Type B pancreatic cell (in vitro differentiated cells): Measurements from ENCODE around the gene SLC52A1. TPM values are rescaled to one million over a fixed set of nuclear protein-coding genes. Genes with fewer than 3 reads are reported as not detected.
A peak's percentile ranks its signal among the peaks of the same experiment; 100 is the strongest.

Experiments used
- DNase-seq: peaks from one replicate; pipeline ENCODE4 v3.0.0; 2021; ENCODE audit warnings: mixed read lengths; ENCODE audit not compliant: unreplicated experiment; ENCODE audit errors: extremely low spot score
- H3K27ac Mint-ChIP-seq: 2 replicates; pipeline ENCODE4 v1.8.0; 2021; ENCODE audit warnings: mild to moderate bottlenecking, mixed read lengths
- H3K27me3 Mint-ChIP-seq: 2 replicates; pipeline ENCODE4 v1.8.0; 2021; ENCODE audit warnings: mixed read lengths
- H3K36me3 Mint-ChIP-seq: 2 replicates; pipeline ENCODE4 v1.8.0; 2021; ENCODE audit warnings: mixed read lengths
- H3K4me1 Mint-ChIP-seq: one replicate; pipeline ENCODE4 v1.8.0; 2021; ENCODE audit warnings: mixed read lengths; ENCODE audit not compliant: unreplicated experiment
- H3K4me3 Mint-ChIP-seq: 2 replicates; pipeline ENCODE4 v1.8.0; 2021; ENCODE audit warnings: mild to moderate bottlenecking, mixed read lengths
- H3K9me3 Mint-ChIP-seq: 2 replicates; pipeline ENCODE4 v1.8.0; 2021; ENCODE audit warnings: mixed read lengths
- CTCF ChIP-seq: fragments of 200-600 bp; sonication (generic); conservative IDR thresholded peaks from 2 replicates; pipeline ENCODE4 v1.5.0; 2021; ENCODE audit warnings: antibody characterized with exemption, mild to moderate bottlenecking
- total RNA-seq: library from RNA; stranded (reverse); gene quantifications from 2 replicates; pipeline ENCODE4 v1.2.1, GENCODE V29; 2021; ENCODE audit warnings: low replicate concordance

SLC52A1 gene
- total RNA-seq, 1 donor from 2014 or later: 0.19 TPM

- Mint-ChIP-seq H3K27me3 (no peaks in the 10 kb centered on the region), H3K36me3 (peaks cover 5% of the 10 kb centered on the region), H3K4me3 (peak within 1 kb of the TSS; percentile 88), H3K27ac (peak within 1 kb of the TSS; percentile 74), H3K9me3 (no peaks in the 10 kb centered on the region), H3K4me1 (peaks cover 23% of the 10 kb centered on the region)
- peak; percentile 77 for TF ChIP-seq CTCF
- peak; percentile 85 for DNase-seq
These were observed 48.1 kb downstream of the SLC52A1 start, which contains the start of gene CAMTA2 for GRCh38 chr17:4986951-4987766. CAMTA2 (minus strand) TSS chr17:4987675; CDS start chr17:4986222, 1,453 bp downstream.

GRCh38 chr17:4986403-4986802, 48.8 kb downstream of the SLC52A1 start:
- Mint-ChIP-seq H3K27ac (peak overlapping the region; percentile 74), H3K4me1 (peaks cover 23% of the 10 kb centered on the region), H3K4me3 (peak overlapping the region; percentile 88), H3K9me3 (no peaks in the 10 kb centered on the region), H3K36me3 (peaks cover 5% of the 10 kb centered on the region), H3K27me3 (no peaks in the 10 kb centered on the region)
- no peak for TF ChIP-seq CTCF
- no peak for DNase-seq

Other genes starting within 250 kb of the SLC52A1 start
- gene VMO1, start 249.1 kb downstream of the SLC52A1 start, total RNA-seq: 1.2 and 1.8 TPM in 2 replicates
- gene GLTPD2, start 246.5 kb downstream of the SLC52A1 start, total RNA-seq: 4.7 and 9.8 TPM in 2 replicates
- 117 and 124 TPM in 2 replicates for gene PSMB6, start 239.3 kb downstream of the SLC52A1 start, total RNA-seq
- gene PLD2, start 228.3 kb downstream of the SLC52A1 start, total RNA-seq: 58.7 and 69.3 TPM in 2 replicates
- 111 and 204 TPM in 2 replicates for gene MINK1, start 202.1 kb downstream of the SLC52A1 start, total RNA-seq
- 4.4 and 9.3 TPM in 2 replicates for gene C17orf107, start 135.9 kb downstream of the SLC52A1 start, total RNA-seq
- 0.27 and 0.52 TPM in 2 replicates for gene CHRNE, start 132.3 kb downstream of the SLC52A1 start, total RNA-seq
- gene GP1BA, start 103.1 kb downstream of the SLC52A1 start, total RNA-seq: not detected in 2 replicates
- gene SLC25A11, start 95.4 kb downstream of the SLC52A1 start, total RNA-seq: 60.2 and 63.6 TPM in 2 replicates
- gene RNF167, start 95.2 kb downstream of the SLC52A1 start, total RNA-seq: 98.8 and 132 TPM in 2 replicates
- 404 and 455 TPM in 2 replicates for gene PFN1, start 86.9 kb downstream of the SLC52A1 start, total RNA-seq
- gene ENO3, start 84.3 kb downstream of the SLC52A1 start, total RNA-seq: 4.8 and 24.0 TPM in 2 replicates
- gene SPAG7, start 67.6 kb downstream of the SLC52A1 start, total RNA-seq: 60.5 and 73.1 TPM in 2 replicates
- gene CAMTA2, start 47.8 kb downstream of the SLC52A1 start, total RNA-seq: 26.3 and 35.6 TPM in 2 replicates
- 0.72 and 0.86 TPM in 2 replicates for gene INCA1, start 37.9 kb downstream of the SLC52A1 start, total RNA-seq
- 102 and 130 TPM in 2 replicates for gene KIF1C, start 37.5 kb downstream of the SLC52A1 start, total RNA-seq
- gene ZFP3, start 43.0 kb upstream of the SLC52A1 start, total RNA-seq: 0.53 and 2.3 TPM in 2 replicates
- 16.2 and 25.8 TPM in 2 replicates for gene ZNF232, start 76.5 kb upstream of the SLC52A1 start, total RNA-seq
- gene USP6, start 80.6 kb upstream of the SLC52A1 start, total RNA-seq: 0.07 and 0.22 TPM in 2 replicates
- 8.9 and 20.3 TPM in 2 replicates for gene ZNF594, start 156.4 kb upstream of the SLC52A1 start, total RNA-seq
- not detected in 2 replicates for gene SCIMP, start 199.4 kb upstream of the SLC52A1 start, total RNA-seq
- 32.3 and 43.7 TPM in 2 replicates for gene RABEP1, start 246.9 kb upstream of the SLC52A1 start, total RNA-seq